Stimulated activated CD4-positive, alpha-beta T cell treated with anti-CD3 and anti-CD28 coated beads, TNF-alpha, amount 100 ng/mL, for 48 hours (primary cell): ENCODE data around the gene RADX.

ENCODE experiments used
- DNase-seq, 3 donors: peaks; one replicate each; pipeline ENCODE4 v3.0.0-alpha.2; 2020; ENCODE audit warnings: low read depth in 3 of 3

The RADX gene

DNA sequence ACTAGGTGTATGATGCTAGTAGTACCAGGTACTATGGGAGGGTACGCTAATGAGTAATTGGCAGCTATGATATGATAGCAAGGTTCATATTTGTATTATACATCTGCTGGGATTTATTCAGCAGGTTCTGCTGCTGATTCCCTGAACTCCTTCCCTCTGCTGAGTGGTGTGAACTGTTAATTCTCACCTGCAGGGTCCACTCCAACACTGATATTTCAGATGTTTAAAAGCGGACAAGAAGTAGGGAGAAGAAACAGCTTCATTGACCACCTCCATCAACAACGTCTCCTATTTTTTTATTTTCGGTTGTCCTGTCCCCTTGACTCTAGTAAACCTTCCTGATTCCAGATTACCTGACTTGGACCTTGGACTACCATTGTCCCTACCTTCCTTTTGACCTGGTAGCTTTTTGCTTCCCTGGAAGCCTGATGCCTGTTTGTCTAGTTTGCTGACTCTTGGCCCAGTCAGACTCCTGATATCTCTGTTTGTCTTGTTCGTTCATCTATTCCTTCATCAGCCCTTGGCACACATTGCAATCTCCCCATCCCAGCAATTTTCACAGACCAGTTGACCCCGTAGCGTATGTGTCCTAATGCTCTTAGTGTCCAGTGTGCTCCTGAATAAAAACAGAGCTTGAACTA is 80.8 kb downstream of the RADX start:
- DNase-seq = no peak

DNA sequence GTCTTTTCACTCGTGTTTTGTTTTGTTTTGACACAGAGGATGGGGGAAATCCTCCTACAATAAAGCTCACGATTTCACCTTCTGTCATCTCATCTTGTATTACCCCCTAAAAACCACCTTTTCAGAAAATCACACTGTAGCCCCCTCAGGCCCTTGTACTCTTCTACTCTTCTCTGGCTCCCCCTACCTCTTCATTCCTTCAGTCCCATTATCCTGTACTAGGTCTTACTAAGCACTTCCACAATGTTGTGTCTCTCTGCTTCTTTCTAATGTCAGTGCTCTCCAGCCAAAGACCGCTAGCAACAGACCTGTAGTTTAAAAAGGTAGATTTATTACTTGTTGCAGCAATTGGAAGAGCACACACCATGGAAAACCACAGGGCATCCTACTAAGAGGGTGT is 84.7 kb downstream of the RADX start:
- no peak for DNase-seq

DNA sequence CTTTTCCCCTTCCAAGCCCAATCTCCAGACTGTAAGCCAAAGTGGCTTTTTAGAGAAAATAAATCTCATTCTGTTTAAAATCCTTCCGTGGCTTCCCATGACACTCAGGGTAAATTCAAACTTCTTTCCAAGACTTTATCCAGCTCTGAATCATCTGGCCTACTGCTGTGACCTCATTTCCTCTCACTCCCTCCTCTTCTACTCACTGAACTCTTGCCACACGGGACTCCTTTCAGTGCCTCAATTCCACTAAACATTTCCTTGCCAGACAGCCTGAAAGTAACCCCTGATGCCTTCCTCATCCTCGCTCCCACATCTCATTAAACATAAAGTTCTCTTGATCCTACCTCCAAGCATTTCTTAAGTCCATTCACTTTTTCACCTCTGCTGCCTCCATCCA is 86.9 kb downstream of the RADX start:
- DNase-seq = no peak

DNA sequence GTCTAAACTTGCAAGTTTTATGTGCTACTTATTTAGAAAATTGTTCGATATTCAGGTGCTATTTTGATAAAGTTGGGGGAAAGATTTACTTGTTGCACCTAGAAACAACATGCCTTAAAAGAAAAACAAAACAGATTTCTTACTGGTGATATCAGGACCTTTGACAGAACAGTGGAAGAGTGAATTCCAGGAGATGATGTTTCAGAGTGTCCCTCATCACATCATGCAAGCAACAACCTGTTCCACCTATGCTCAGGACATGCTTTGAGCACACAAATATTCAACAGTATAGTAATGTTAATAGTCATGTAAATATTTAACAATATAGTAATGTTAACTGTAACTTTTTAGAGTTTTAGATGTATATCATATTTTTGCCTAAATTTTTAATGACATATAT is 90.9 kb downstream of the RADX start:
- DNase-seq = no peak

DNA sequence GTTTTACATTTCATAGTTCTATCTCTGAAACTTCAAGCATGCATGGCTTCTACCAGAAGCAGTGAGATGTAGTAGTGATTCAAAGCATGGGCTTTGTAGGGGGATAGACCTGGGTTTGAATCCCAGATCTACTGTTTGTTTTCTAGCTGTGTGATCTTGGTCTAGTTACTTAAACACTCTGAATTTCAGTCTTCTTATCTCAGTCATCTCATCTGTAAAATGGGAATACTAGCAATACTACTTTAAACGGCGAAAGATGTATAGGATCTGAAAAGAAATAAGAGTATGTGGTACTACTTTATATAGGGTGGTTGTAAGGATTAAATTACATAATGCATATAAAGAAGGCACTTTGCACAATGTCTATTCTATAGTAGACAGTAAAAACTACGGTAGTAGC is 94.7 kb downstream of the RADX start:
- no peak for DNase-seq

DNA sequence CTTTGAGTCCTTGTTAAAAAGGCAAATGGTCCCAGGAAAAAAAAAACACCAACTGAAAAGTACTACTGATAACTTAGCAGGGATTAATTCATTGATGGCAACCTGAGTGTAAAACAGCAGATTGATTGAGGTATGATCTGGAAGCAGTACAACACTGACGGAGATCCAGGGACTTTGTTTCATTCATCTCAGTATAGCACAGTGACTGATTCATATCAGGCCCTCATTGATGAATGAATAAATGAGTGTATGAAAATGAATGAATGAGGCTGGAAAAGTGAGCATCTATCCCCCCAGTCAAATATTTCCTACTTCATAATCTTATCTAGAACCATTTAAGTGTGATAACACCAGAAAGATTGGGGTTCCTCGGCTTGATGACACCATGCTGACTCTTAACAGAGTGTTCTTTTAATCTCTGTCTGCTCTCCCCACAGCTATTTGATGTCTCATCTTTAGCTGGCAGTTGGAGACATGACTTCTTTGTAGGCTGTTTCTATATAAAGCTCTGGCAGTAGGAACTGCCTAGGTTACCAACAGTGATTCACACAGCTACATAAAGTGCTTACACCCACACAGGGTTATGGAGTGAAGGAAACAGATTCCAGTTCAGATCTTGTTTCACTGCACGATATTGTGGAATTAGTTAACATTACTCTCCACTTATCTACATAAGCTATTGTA is 96.1 kb downstream of the RADX start:
- DNase-seq = no peak

DNA sequence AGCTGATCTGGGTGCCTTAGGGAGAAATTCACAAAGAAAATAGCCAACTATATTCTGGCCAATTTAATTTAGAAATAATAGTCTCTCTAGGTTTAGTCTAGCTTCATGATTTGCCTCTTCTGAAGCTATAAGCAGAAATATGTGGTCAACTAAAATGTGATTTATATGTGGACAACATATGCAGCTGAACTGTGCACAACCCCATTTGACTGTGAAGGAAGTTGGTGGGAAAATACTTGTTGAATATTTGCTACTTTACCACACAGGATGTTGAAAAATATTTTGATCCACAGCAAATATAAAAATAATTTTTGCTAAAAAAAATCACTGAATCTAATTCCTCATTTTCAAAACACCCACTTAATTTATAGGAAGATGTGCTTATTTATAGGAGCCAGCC is 99.0 kb downstream of the RADX start:
- DNase-seq = no peak

DNA sequence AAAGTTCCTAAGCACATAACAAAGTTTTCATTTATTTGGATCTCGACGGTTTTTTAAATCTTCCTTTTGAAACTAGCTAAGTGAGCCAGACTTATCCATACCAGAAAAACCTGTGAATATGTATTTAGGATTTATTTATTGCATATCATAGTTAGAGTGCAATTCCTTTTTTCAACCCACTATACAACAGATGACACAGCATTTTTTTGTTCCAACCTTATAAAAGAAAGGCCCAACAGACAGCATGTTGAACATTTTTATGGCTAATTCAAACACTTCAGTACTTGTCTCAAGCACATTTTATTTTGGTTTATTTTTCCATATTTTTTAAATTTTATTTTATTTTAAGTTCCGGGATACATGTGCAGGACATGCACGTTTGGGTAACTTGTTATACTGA is 99.6 kb downstream of the RADX start:
- no peak for DNase-seq

DNA sequence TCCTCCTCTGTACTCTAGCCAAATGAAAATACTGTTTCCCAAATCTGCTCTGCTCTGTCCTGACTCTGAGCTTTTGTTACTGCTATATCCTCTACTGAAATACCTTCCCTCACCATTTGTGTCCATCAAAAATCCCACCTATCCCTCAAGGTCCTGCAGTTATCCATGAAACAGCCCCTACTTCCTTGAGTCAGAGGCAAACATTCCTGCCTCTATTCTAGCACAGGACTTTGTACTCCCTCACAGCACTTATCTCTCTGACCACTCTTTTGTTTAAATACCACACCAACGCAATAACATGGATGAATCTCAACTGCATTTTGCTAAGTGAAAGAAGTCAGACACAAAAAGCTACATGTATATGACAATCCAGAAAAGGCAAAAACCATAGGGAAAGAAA is 104.2 kb downstream of the RADX start:
- DNase-seq = no peak

DNA sequence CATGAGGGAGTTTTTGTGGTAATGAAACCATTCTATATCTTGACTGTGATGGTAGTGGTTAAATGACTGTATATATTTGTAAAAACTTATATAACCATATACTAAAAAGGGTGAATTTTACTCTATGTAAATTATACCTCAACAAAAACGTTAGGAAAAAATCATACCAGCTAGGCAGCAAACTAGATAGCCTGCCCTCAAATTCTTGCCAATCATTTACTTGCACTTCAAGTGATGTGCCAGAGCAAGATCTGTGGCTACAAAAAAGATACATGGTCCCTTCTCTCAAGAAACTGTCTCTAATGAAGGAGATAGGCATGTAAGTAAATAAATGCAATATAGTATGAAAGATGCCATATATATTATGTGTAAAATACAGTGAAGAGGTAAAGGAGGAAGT is 104.7 kb downstream of the RADX start:
- no peak for DNase-seq

DNA sequence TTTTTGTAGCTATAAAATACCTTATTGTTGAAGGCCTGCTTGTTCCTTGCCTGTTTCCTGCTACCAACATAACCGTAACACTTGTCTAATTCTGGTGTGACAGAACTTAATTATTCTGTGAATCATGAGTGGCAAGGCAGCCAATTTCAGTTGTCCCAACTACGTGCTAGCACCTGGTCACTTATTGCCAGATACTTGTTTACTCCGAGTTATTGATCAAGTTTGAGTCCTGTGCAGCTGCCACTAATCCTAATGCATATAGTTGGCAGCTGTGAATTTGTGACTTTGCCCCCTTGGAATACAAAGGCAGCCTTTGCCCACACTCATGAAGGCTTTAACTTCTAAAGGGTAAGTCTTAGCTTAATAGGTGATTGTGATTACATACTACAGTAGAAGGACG is 106.9 kb downstream of the RADX start:
- no peak for DNase-seq

DNA sequence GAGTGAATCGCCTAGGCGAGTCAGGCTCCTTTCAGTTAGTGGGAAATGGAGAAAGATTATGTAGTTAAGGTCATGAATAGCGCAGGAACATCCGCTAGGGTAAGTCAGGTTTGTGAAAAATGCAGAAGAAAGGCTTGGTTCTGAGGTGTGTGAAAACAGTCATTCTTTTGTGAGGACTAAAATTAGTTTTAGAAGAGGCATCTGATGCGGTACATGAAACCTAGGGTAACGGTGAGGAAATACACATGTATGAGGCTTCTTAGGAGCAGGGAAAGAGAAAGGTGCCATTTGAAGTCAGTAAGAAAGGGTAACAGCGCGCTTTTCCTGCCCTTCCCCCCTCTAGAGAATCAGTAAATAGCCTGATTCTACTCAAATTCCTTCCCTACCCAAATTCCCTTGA is 114.2 kb downstream of the RADX start:
- DNase-seq = no peak

DNA sequence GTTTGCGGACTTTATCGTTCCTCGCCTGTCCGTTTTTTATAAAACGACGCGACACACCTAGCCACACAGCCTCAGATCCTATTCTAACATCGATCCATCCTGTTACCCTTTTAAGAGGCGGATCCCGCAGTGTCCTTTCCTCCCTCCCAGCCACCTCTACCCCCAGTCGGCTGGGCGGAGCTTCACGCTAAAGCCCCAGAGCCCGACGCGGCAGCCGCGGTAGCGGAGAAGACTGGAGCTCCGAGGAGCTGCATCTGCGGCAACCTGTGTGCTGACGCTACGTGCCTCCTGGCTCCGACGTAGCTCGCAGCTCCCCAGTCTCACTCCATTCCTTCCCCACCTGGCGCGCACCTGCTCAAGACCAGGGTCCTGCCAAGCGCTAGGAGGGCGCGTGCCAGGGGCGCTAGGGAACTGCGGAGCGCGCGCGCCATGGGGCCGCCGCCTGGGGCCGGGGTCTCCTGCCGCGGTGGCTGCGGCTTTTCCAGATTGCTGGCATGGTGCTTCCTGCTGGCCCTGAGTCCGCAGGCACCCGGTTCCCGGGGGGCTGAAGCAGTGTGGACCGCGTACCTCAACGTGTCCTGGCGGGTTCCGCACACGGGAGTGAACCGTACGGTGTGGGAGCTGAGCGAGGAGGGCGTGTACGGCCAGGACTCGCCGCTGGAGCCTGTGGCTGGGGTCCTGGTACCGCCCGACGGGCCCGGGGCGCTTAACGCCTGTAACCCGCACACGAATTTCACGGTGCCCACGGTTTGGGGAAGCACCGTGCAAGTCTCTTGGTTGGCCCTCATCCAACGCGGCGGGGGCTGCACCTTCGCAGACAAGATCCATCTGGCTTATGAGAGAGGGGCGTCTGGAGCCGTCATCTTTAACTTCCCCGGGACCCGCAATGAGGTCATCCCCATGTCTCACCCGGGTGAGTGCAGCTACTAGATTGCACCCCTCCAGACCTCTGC is 115.0 kb downstream of the RADX start, which contains the start of gene RNF128:
Gene RNF128, plus strand, starts transcription at position 217 of the 953 bp plus-strand sequence. Its CDS starts 213 bp downstream, at position 430.
- no peak for DNase-seq

DNA sequence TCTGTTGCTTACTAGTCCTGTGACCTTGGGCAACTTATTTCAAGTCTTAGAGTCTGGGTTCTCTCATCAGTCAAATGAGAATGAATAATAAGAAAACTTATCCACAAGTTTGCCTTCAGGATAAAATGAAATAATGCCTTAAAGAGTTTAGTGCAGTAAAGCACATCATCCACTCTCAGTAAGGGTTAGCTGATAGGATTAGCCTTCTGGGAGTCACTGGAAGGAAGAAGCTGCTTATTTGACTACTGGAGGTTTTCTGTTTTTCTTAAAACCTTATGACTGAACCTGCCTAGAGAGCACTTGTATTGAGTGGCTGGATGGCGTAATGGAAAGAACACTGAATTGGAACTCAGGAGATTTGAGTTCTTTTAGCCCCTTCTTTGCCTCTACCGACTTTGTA is 116.6 kb downstream of the RADX start:
- no peak for DNase-seq
